Cardiac muscle cell (in vitro differentiated cells and primary cell): Measurements from ENCODE around the gene SPOCK2. TPM values are rescaled to one million over a fixed set of nuclear protein-coding genes. Genes with fewer than 3 reads are reported as not detected.
A peak's percentile ranks its signal among the peaks of the same experiment; 100 is the strongest.

Source experiments
- DNase-seq, 2 donors: peaks; one replicate each; pipeline versions ENCODE4 v3.0.0 to v3.0.0-alpha.2; 2010 to 2017; ENCODE audit warnings: low read depth in 1 of 2, low spot score in 1 of 2
- H3K27ac ChIP-seq: fragments of 200-600 bp; sonication (generic); 2 replicates; pipeline ENCODE4 v1.5.1; 2016
- H3K27me3 ChIP-seq: fragments of 200-600 bp; sonication (generic); 2 replicates; pipeline ENCODE4 v1.6.0; 2016; ENCODE audit warnings: control low read depth
- H3K36me3 ChIP-seq: fragments of 200-600 bp; sonication (generic); 2 replicates; pipeline ENCODE4 v1.5.1; 2016; ENCODE audit warnings: control low read depth
- H3K4me1 ChIP-seq: fragments of 200-600 bp; sonication (generic); 2 replicates; pipeline ENCODE4 v1.8.1; 2017; ENCODE audit warnings: low read depth, mild to moderate bottlenecking, mixed run types
- H3K4me3 ChIP-seq: fragments of 200-600 bp; sonication (generic); 2 replicates; pipeline ENCODE4 v1.5.1; 2016; ENCODE audit warnings: mild to moderate bottlenecking
- H3K9me3 ChIP-seq: fragments of 200-600 bp; sonication (generic); 2 replicates; pipeline ENCODE4 v1.5.1; 2017; ENCODE audit warnings: low read depth, mild to moderate bottlenecking, control low read depth
- CTCF ChIP-seq: IDR thresholded peaks from 2 replicates; pipeline ENCODE4 v1.5.1; 2012; ENCODE audit warnings: low read depth, mild to moderate bottlenecking, low read length
- polyA plus RNA-seq: library from polyadenylated mRNA; unstranded; fragments of >200 nt; fragmentation: Nextera tagmentation; extraction: Ambion mirVana; gene quantifications from 2 replicates; pipeline ENCODE4 v1.2.1, GENCODE V29; 2016
- total RNA-seq: library from RNA; depleted of rRNA; stranded (reverse); fragments of >200 nt; gene quantifications from 2 replicates; pipeline ENCODE4 v1.2.3, GENCODE V29; 2016

SPOCK2 gene
- total and polyA plus RNA-seq, 2 experiments from 2014 or later = 3.9 to 5.0 TPM

DNA sequence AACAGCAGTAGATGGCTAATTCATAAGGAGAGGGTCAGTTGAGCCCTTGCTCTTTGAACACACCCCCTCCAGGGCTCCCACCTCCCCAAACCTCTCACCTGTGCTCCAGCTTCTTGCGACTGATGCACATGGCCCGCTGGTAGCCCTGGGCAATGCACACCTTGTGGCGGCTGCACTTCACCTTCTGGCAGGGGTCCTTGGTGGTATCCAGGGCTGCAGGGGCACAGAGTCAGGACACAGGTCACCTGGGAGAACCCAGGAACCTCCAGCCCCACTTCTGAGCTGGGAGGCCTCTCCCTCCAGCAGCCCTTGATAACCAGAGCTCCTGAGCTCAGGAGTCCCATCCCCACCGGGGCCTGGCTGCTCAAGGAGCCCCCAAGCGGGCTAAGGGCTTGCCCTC lies 16.3 kb downstream of the SPOCK2 start:
- no peaks in the 10 kb centered on the region for H3K9me3 ChIP-seq
- no peak overlapping the region for H3K4me3 ChIP-seq
- DNase-seq = no peak
- no peak overlapping the region for H3K27ac ChIP-seq
- TF ChIP-seq CTCF = no peak
- no peaks in the 10 kb centered on the region for H3K27me3 ChIP-seq
- no peaks in the 10 kb centered on the region for H3K36me3 ChIP-seq
- H3K4me1 ChIP-seq = peaks cover 9% of the 10 kb centered on the region

DNA sequence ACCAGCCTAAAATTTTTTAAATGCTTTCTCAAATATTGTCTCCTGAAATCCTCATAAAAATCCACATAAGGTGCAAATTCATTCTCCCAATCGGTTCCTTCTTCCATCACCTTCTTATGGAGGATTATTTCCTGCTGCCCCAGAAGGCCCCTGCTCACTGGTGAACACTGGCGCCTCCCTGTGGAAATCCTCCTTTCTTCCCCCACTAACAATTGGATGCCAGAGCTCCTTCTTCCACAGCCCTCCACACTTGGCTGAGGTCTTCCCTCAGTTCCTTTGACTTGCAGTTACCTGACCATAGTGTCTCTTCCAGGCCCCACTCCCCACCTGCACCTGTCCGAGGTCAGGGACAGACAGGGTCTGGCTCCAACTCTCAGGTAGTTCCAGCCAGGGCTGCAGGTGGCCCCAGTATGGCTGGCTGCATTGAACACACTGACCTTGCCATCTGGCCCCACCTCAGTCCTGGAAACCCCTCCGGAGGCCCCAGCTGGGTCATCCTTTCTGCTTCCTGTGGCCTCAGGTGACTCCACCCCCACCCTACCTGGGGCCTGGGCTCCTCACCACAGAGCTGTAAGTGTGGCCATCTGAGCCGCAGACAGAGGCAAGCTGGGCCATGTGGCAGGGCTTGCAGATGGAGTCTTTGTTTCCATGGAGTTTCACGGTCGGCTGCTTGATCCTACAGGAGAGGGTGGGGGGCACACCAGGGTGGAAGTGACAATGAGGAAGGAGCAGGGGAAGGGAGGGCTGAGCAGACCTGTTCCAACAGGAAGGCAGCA lies 18.4 kb downstream of the SPOCK2 start:
- TF ChIP-seq CTCF = peak; percentile 26
- DNase-seq = no peak
- no peaks in the 10 kb centered on the region for H3K9me3 ChIP-seq
- no peaks in the 10 kb centered on the region for H3K36me3 ChIP-seq
- H3K27me3 ChIP-seq = no peaks in the 10 kb centered on the region
- H3K4me1 ChIP-seq = peaks cover 9% of the 10 kb centered on the region
- no peak overlapping the region for H3K27ac ChIP-seq
- no peak overlapping the region for H3K4me3 ChIP-seq

- Histone ChIP-seq H3K9me3 (no peaks in the 10 kb centered on the region), H3K4me1 (peaks cover 8% of the 10 kb centered on the region), H3K36me3 (no peaks in the 10 kb centered on the region), H3K4me3 (no peak overlapping the region), H3K27me3 (no peaks in the 10 kb centered on the region), H3K27ac (no peak overlapping the region)
- no peak for DNase-seq
- TF ChIP-seq CTCF = no peak
These were observed 19.4 kb downstream of the SPOCK2 start for GRCh38 chr10:72068901-72069446.

DNA sequence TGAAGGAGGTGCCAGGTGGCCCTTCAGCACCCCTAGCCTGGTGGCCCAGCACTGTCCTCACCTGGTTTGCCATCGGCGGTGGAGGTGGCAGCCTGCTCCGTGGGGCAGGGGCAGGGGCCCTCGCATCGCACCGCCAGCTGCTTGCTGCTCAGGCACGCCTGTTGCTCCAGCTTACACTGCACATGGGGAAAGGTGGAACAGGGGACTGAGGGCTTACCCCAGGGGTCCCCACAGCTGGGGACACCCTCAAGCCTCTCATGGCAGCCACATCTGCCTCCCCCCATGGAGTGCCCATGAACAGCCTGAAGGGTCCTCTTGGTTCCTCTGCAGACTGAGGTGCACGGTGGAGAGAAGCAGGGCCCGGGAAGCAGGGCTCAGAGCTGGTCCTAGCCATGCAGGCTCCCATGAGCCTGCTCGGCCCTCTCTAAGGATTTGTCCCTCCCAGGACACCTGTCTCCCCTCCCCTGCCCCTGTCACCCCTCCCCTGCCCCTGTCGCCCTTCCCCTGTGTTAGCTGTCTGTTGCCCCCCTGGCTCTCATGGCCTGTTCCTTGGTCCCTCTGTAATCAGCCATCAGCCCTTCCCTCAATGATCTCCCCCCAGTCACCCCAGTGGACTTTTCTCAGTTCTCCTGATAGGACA lies 20.1 kb downstream of the SPOCK2 start:
- no peaks in the 10 kb centered on the region for H3K9me3 ChIP-seq
- no peak overlapping the region for H3K27ac ChIP-seq
- H3K4me1 ChIP-seq = peaks cover 2% of the 10 kb centered on the region
- H3K36me3 ChIP-seq = no peaks in the 10 kb centered on the region
- no peak overlapping the region for H3K4me3 ChIP-seq
- TF ChIP-seq CTCF = no peak
- no peak for DNase-seq
- H3K27me3 ChIP-seq = no peaks in the 10 kb centered on the region

DNA sequence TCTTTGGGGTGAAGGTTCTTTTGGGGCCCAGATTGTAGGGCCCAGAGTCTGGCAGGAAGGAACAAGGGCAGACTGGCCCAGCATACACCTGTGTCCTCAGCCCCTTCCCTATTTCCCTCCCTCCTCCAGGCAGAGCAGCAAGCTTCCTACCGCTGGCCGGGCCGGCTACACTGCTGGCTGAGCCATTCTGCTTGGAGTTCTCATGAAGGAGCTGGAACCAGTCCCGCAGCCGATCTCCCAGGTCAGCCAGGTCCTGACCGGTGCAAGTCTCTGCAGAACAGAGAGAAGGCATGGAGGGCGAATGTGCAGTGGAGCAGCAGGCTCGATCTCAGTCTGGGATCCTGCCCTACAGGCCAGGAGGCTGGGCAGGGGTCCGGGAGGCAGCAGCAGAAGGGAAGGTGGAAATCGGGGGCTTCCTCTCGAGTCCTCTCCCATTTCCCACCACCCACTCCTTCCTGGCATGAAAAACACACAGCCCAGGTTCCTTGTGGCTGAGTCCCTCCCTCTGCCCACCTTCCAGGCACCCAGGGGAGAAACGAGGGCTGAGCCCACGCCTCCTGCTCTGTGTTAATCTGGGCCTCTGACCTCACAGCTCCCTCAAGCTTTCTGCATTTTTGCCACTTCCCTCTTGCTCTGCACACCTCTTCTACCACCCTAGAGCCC lies 20.8 kb downstream of the SPOCK2 start:
- no peak overlapping the region for H3K27ac ChIP-seq
- H3K4me1 ChIP-seq = no peaks in the 10 kb centered on the region
- no peak overlapping the region for H3K4me3 ChIP-seq
- no peak for DNase-seq
- H3K9me3 ChIP-seq = no peaks in the 10 kb centered on the region
- no peaks in the 10 kb centered on the region for H3K27me3 ChIP-seq
- no peaks in the 10 kb centered on the region for H3K36me3 ChIP-seq
- TF ChIP-seq CTCF = no peak
